Lower leg skin (tissue), 4 donors: ENCODE data around the gene GRID2IP. TPM values are rescaled to one million over a fixed set of nuclear protein-coding genes. Genes with fewer than 3 reads are reported as not detected.

ENCODE experiments used
- DNase-seq, 2 donors: peaks; one replicate each; pipeline ENCODE4 v3.0.0-alpha.2; 2019; ENCODE audit warnings: low spot score in 2 of 2
- H3K4me3 ChIP-seq: fragments of 200-600 bp; sonication (generic); 2 replicates; pipeline ENCODE4 v1.5.1; 2017; ENCODE audit warnings: mild to moderate bottlenecking, low read depth; ENCODE audit not compliant: poor library complexity, severe bottlenecking
- CTCF ChIP-seq, 3 donors: fragments of 450-650 bp; IDR thresholded peaks; one replicate each; pipeline ENCODE4 v1.5.1; 2016; ENCODE audit warnings: antibody characterized with exemption in 3 of 3, mild to moderate bottlenecking in 3 of 3, moderate library complexity in 2 of 3
- POLR2A ChIP-seq, 2 donors: fragments of 450-650 bp; IDR thresholded peaks; one replicate each; pipeline ENCODE4 v1.6.1; 2016 to 2017; ENCODE audit warnings: antibody characterized with exemption in 2 of 2, mild to moderate bottlenecking in 1 of 2, moderate library complexity in 1 of 2
- WGBS, 2 donors: methylation state at CpG; one replicate each; pipeline ENCODE4 v1.1.5; 2018; 5-methylcytosine and 5-hydroxymethylcytosine counted together
- intact Hi-C: fragments of 100-400 bp; cut with DNase I; formaldehyde crosslinking; loops from one replicate; pipeline ENCODE4 v1.15.0; 2023; ENCODE audit warnings: low total_unique reads
- total RNA-seq, 4 donors: library from RNA; depleted of rRNA; stranded (reverse); fragments of >200 nt; gene quantifications; one replicate each; pipeline ENCODE4 v1.1.0, GENCODE V29; 2016

Gene GRID2IP
- total RNA-seq, 4 donors from 2014 or later, result 0.49 to 2.2 (median 0.64) TPM

- 19% methylated on average over 17 of the region's 17 CpGs for WGBS, 2 donors
- TF ChIP-seq CTCF (IDR thresholded peaks at IDR 0.05) (peak in 1 of 3 donors; percentile 18), POLR2A (IDR thresholded peaks at IDR 0.05) (no peak)
- intact Hi-C loops, result loop anchor here (10.0 kb wide), 1 partner anchor 348 kb away; no protein-coding TSS in a partner anchor
- peak; percentile 78 to 93 for DNase-seq
- no peak overlapping the region for H3K4me3 ChIP-seq
Observed at GRCh38 chr7:6516387-6516983, 34.8 kb downstream of the GRID2IP start.

- no peak overlapping the region for H3K4me3 ChIP-seq
- intact Hi-C loops, result loop anchor here (10.0 kb wide), 1 partner anchor 351 kb away; no protein-coding TSS in a partner anchor
- no peak for TF ChIP-seq CTCF (IDR thresholded peaks at IDR 0.05)
- no peak for TF ChIP-seq POLR2A (IDR thresholded peaks at IDR 0.05)
- no peak for DNase-seq
- 89 to 91% methylated on average over 12 of the region's 12 CpGs for WGBS, 2 donors
Observed at GRCh38 chr7:6513541-6513940, 37.7 kb downstream of the GRID2IP start.

- intact Hi-C loops, result loop anchor here (10.0 kb wide), 1 partner anchor 352 kb away; no protein-coding TSS in a partner anchor
- H3K4me3 ChIP-seq, result no peak overlapping the region
- TF ChIP-seq POLR2A (IDR thresholded peaks at IDR 0.05), result no peak
- no peak for DNase-seq
- WGBS, 2 donors, result 85 to 94% methylated on average over 6 of the region's 6 CpGs
Observed at GRCh38 chr7:6512892-6513291, 38.4 kb downstream of the GRID2IP start.

- no peak for DNase-seq
- H3K4me3 ChIP-seq, result no peak overlapping the region
- no peak for TF ChIP-seq POLR2A (IDR thresholded peaks at IDR 0.05)
- no peak for TF ChIP-seq CTCF (IDR thresholded peaks at IDR 0.05)
- 85 to 92% methylated on average over 26 of the region's 26 CpGs for WGBS, 2 donors
- intact Hi-C loops, result loop anchor here (10.0 kb wide), 1 partner anchor 354 kb away; no protein-coding TSS in a partner anchor
Observed at GRCh38 chr7:6510476-6511133, 40.7 kb downstream of the GRID2IP start.

GRCh38 chr7:6508950-6509349 is 42.3 kb downstream of the GRID2IP start:
- H3K4me3 ChIP-seq, result no peak overlapping the region
- intact Hi-C loops, result no loop called here
- WGBS, 2 donors, result 90 to 96% methylated on average over 22 to 23 of the region's 24 CpGs
- DNase-seq, result no peak
- no peak for TF ChIP-seq CTCF (IDR thresholded peaks at IDR 0.05)
- no peak for TF ChIP-seq POLR2A (IDR thresholded peaks at IDR 0.05)

GRCh38 chr7:6508539-6508938 is 42.7 kb downstream of the GRID2IP start:
- 91 to 97% methylated on average over 6 of the region's 6 CpGs for WGBS, 2 donors
- intact Hi-C loops, result no loop called here
- no peak for DNase-seq
- TF ChIP-seq CTCF (IDR thresholded peaks at IDR 0.05) (no peak), POLR2A (IDR thresholded peaks at IDR 0.05) (no peak)
- H3K4me3 ChIP-seq, result no peak overlapping the region
